Testis (tissue), 3 donors: ENCODE measurements around the gene NXPH4. TPM values are rescaled to one million over a fixed set of nuclear protein-coding genes. Genes with fewer than 3 reads are reported as not detected.

Experiments used
- DNase-seq: peaks from one replicate; pipeline ENCODE4 v3.0.0-alpha.2; 2019
- H3K27ac ChIP-seq, 2 donors: fragments of 200-600 bp; sonication (generic); one replicate each; pipeline ENCODE4 v1.5.1; 2019
- H3K27me3 ChIP-seq: fragments of 200-600 bp; sonication (generic); one replicate; pipeline ENCODE4 v1.5.1; 2019
- H3K36me3 ChIP-seq: fragments of 200-600 bp; sonication (generic); one replicate; pipeline ENCODE4 v1.5.1; 2017; ENCODE audit warnings: low read depth; ENCODE audit errors: missing control alignments
- H3K4me1 ChIP-seq: fragments of 200-600 bp; sonication (generic); one replicate; pipeline ENCODE4 v1.5.1; 2019
- H3K4me3 ChIP-seq, 2 donors: fragments of 200-600 bp; sonication (generic); one replicate each; pipeline ENCODE4 v1.5.1; 2017 to 2019
- H3K9me3 ChIP-seq: fragments of 200-600 bp; sonication (generic); one replicate; pipeline ENCODE4 v1.5.1; 2017
- CTCF ChIP-seq, 3 experiments: fragments of 450-650 bp in 2 of 3; fragments of 200-600 bp in 1 of 3; sonication (generic) in 1 of 3; IDR thresholded peaks; one replicate each; pipeline ENCODE4 v1.5.1; 2016 to 2019; ENCODE audit warnings: antibody characterized with exemption in 3 of 3, mild to moderate bottlenecking in 2 of 3, moderate library complexity in 1 of 3
- POLR2A ChIP-seq: fragments of 450-650 bp; IDR thresholded peaks from one replicate; pipeline ENCODE4 v1.6.1; 2017; ENCODE audit warnings: antibody characterized with exemption, mild to moderate bottlenecking, moderate library complexity
- WGBS, 2 donors: methylation state at CpG; one replicate each; pipeline ENCODE4 v1.1.5; 2018; 5-methylcytosine and 5-hydroxymethylcytosine counted together
- intact Hi-C: fragments of 100-400 bp; cut with DNase I; formaldehyde crosslinking; loops from one replicate; pipeline ENCODE4 v1.15.1; 2023; ENCODE audit warnings: low total_unique reads
- polyA plus RNA-seq: library from polyadenylated mRNA; stranded (reverse); fragments of 350-450 nt; fragmentation: Illumina TruSeq; extraction: RNeasy Lipid Tissue Mini Kit (QIAGEN cat#74804); gene quantifications from one replicate; pipeline ENCODE4 v1.2.3, GENCODE V29; 2014; ENCODE audit warnings: low read depth, low replicate concordance; ENCODE audit not compliant: insufficient read depth
- total RNA-seq, 2 donors: library from RNA; depleted of rRNA; stranded (reverse); fragments of >200 nt; gene quantifications; one replicate each; pipeline ENCODE4 v1.2.3, GENCODE V29; 2016

NXPH4 gene
- total and polyA plus RNA-seq, 3 donors from 2014 or later = 1.8 to 7.7 (median 7.5) TPM

DNA sequence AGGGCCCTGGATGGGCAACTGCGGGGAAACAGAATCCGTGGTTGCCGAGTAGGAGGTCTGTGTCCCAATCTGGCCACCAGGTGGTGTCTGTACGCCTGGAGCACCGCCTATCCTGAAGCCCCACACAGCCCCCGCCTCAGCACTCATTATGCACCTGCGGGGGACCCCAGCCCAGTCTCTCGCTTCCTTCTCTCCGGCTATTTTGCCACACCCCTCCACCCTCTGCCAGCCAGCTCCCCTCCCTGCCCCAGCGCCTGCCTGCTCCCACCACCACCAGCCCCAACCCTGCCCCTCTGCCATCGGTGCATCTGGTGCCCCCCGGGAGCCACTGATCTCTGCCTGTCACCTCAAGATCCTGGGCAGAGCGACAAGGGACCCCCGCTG, 2.2 kb upstream of the NXPH4 start:
- 17 to 38% methylated on average over 14 of the region's 14 CpGs for WGBS, 2 donors
- intact Hi-C loops = no loop called here

GRCh38 chr12:57215065-57215464, 1.5 kb upstream of the NXPH4 start:
- DNase-seq = no peak
- H3K4me3 ChIP-seq = no peak overlapping the region
- H3K4me1 ChIP-seq = peaks cover 27% of the 10 kb centered on the region
- H3K9me3 ChIP-seq = no peaks in the 10 kb centered on the region
- H3K27me3 ChIP-seq = no peaks in the 10 kb centered on the region
- H3K27ac ChIP-seq = no peak overlapping the region
- 36 to 42% methylated on average over 8 to 11 of the region's 11 CpGs for WGBS, 2 donors
- H3K36me3 ChIP-seq = no peaks in the 10 kb centered on the region
- TF ChIP-seq CTCF (IDR thresholded peaks at IDR 0.05) (no peak), POLR2A (no peak)
- intact Hi-C loops = no loop called here

More for the DNA sequence above, 2.2 kb upstream of the NXPH4 start:
- no peaks in the 10 kb centered on the region for H3K27me3 ChIP-seq
- TF ChIP-seq POLR2A (no peak), CTCF (IDR thresholded peaks at IDR 0.05) (peak; percentile 57 to 76 (median 61))
- no peaks in the 10 kb centered on the region for H3K9me3 ChIP-seq
- H3K4me3 ChIP-seq = no peak overlapping the region
- DNase-seq = peak; percentile 71
- no peak overlapping the region for H3K27ac ChIP-seq
- no peaks in the 10 kb centered on the region for H3K36me3 ChIP-seq
- peaks cover 27% of the 10 kb centered on the region for H3K4me1 ChIP-seq

- TF ChIP-seq POLR2A (no peak), CTCF (IDR thresholded peaks at IDR 0.05) (no peak)
- no peaks in the 10 kb centered on the region for H3K9me3 ChIP-seq
- intact Hi-C loops = no loop called here
- H3K27me3 ChIP-seq = no peaks in the 10 kb centered on the region
- 8 to 34% methylated on average over 4 to 7 of the region's 7 CpGs for WGBS, 2 donors
- no peak for DNase-seq
- H3K27ac ChIP-seq = no peak overlapping the region
- H3K4me1 ChIP-seq = peaks cover 27% of the 10 kb centered on the region
- H3K4me3 ChIP-seq = no peak overlapping the region
- no peaks in the 10 kb centered on the region for H3K36me3 ChIP-seq
These were observed 953 bp upstream of the NXPH4 start for GRCh38 chr12:57215668-57216013.

DNA sequence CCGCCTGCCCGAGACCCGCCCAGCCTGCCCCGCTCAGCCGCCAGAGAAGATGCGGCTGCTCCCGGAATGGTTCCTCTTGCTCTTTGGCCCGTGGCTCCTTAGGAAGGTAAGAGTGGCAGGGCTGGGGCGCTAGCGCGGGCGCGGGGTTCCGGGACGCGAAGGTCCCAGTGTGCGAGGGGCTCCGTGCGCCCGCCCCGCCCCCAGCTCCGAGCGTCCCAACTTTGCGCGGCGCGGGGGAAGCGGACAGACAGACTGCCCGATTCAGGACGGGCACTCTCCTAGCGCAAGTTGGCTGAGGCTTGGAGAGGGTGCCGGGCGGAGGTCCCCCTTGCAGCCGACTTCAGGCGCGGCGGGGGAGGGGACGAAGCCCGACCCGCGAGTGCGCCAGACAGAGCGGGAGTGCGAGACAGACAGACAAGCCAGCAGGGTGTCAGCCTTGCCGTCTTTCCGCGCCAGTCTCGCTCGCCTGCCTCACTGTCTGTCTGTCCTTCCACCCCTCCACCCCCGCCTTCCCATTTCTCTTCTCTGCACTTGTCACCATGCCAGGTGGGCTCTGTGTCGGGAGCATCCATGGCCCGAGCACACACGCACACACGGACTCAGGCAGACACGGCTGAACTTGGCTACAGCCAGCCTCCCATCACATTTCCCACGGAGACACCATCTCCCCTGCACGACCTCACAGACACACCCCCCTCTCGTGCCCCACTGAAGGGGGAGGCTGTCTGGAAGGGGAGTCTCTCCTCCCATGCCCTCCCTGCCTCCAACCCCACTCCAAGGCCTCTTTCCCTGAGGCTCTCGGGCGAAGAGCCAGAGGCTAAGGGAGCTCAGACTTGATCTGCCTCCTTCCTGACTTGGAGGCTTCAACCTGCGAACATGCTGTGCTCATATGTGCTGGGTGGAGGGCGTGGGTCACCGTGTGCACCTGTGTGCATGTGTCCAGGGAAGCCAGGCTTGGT, 606 bp downstream of the NXPH4 start:
- Histone ChIP-seq H3K27me3 (no peaks in the 10 kb centered on the region), H3K4me3 (peak overlapping the region; percentile 32 to 61), H3K9me3 (no peaks in the 10 kb centered on the region), H3K4me1 (peaks cover 27% of the 10 kb centered on the region), H3K27ac (no peak overlapping the region), H3K36me3 (no peaks in the 10 kb centered on the region)
- DNase-seq = peak; percentile 42
- 2 to 7% methylated on average over 22 to 43 of the region's 63 CpGs for WGBS, 2 donors
- intact Hi-C loops = no loop called here
- TF ChIP-seq POLR2A = no peak
- no peak for TF ChIP-seq CTCF (IDR thresholded peaks at IDR 0.05)
